ENCODE measurements around the gene FEZ2.

DNA sequence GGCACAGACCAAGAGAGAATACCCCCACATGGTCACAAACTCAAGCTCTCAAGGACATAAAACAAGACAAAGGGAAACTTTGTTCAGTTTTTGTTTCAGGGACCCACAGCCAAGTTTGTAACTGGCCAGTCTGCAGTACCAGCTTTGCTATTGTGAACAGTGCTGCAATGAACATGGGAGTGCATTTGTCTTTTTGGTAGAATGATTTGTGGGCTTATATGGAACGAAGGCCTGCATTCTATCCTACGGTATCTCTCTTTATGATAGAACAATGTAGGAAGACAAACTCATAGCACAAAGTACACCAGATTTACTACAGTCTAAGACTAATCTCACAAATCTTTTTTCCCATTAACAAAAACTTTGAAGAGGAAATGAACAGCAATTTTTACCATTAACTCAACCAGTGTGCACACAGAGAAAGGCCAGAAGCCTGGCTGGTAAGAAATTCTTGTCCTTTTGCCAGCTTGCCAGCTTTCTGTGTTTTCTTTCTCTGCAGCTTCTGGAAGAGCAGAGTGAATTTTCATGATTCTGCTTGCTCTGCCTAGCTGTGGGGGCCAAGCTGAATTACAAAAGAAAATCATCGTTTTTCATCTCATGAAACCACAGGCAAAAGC lies 37.1 kb upstream of the FEZ2 start:
- TF ChIP-seq, protein P1, sequence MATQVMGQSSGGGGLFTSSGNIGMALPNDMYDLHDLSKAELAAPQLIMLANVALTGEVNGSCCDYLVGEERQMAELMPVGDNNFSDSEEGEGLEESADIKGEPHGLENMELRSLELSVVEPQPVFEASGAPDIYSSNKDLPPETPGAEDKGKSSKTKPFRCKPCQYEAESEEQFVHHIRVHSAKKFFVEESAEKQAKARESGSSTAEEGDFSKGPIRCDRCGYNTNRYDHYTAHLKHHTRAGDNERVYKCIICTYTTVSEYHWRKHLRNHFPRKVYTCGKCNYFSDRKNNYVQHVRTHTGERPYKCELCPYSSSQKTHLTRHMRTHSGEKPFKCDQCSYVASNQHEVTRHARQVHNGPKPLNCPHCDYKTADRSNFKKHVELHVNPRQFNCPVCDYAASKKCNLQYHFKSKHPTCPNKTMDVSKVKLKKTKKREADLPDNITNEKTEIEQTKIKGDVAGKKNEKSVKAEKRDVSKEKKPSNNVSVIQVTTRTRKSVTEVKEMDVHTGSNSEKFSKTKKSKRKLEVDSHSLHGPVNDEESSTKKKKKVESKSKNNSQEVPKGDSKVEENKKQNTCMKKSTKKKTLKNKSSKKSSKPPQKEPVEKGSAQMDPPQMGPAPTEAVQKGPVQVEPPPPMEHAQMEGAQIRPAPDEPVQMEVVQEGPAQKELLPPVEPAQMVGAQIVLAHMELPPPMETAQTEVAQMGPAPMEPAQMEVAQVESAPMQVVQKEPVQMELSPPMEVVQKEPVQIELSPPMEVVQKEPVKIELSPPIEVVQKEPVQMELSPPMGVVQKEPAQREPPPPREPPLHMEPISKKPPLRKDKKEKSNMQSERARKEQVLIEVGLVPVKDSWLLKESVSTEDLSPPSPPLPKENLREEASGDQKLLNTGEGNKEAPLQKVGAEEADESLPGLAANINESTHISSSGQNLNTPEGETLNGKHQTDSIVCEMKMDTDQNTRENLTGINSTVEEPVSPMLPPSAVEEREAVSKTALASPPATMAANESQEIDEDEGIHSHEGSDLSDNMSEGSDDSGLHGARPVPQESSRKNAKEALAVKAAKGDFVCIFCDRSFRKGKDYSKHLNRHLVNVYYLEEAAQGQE (IDR thresholded peaks at IDR 0.05; ENCODE audit: low read depth, low read length) = no peak
- TF ChIP-seq CBX3 (IDR thresholded peaks at IDR 0.05; ENCODE audit: borderline replicate concordance, low read depth) (no peak), POLR2A (IDR thresholded peaks at IDR 0.05; ENCODE audit: low read depth, low read length) (no peak), FOS (IDR thresholded peaks at IDR 0.05; ENCODE audit: borderline replicate concordance, extremely low read depth, insufficient read length) (no peak), SUZ12 (IDR thresholded peaks at IDR 0.05; ENCODE audit: unreplicated experiment) (no peak)

Data from GM12878 (cell line).